Measurements from ENCODE around the gene CHMP1A. TPM values are rescaled to one million over a fixed set of nuclear protein-coding genes. Genes with fewer than 3 reads are reported as not detected.

The CHMP1A gene
- total RNA-seq, 4 donors from 2014 or later = 71.8 to 125 (median 86.6) TPM

DNA sequence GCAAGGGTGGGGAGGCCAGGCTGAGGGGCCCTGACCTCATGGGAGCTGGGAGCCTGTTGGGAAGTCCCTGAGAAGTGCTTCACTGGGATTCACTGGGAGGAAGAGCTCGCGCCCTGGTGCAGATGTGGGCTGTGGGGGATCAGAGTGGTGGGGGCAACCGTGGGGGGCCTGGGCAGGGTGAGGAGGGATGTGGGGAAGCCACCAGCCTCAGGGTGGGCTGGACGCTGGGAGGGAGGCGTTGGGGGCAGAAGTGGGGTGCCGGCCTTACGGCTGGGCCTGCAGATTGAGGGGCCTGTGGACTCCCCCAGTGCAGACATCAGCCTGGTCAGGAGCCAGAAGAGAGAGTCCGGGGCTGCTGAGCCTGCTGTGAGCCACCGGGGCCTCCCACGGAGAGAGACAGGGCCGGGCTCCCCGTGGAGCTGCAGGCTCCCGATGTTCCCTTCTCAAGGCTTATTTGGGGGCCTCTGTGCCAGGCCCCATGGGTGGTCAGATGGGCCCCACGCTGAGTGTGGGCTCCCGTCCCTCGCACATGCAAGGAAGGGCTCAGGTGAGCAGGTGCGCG lies 36.3 kb downstream of the CHMP1A start:
- H3K36me3 ChIP-seq = no peaks in the 10 kb centered on the region
- H3K4me3 ChIP-seq = no peak overlapping the region
- DNase-seq (ENCODE audit: low spot score in 2 of 2) = no peak
- WGBS = 73% methylated on average over 17 of the region's 18 CpGs
- H3K27ac ChIP-seq = no peak overlapping the region
- TF ChIP-seq POLR2AphosphoS5 (IDR thresholded peaks at IDR 0.05) = no peak
- H3K4me1 ChIP-seq = peaks cover 18% of the 10 kb centered on the region
- H3K27me3 ChIP-seq = peaks cover 28% of the 10 kb centered on the region
- no peaks in the 10 kb centered on the region for H3K9me3 ChIP-seq

DNA sequence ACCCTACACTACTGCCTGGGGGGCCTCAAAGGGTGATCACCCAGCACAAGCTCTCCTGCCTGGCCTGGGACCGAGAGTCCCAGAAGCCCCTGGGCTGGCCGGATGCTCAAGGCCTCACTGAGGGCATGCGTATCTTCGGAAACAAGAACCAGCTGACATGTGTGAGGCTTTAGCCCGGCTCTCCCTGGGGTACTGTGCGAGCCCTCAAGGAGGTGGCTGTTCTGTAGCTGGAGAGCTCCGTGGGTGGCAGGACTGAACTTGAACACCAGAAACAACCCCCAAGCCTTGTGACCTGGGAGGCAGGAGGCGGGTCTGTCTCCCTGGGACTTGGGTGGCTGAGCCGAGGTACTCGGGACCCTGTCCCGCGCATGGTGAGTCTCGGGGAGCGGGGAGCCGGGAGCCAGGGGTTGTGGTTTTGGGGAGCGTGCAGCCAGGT lies 37.1 kb downstream of the CHMP1A start:
- WGBS = 74% methylated on average over 8 of the region's 16 CpGs
- peaks cover 25% of the 10 kb centered on the region for H3K27me3 ChIP-seq
- H3K9me3 ChIP-seq = no peaks in the 10 kb centered on the region
- TF ChIP-seq POLR2AphosphoS5 (IDR thresholded peaks at IDR 0.05) = no peak
- no peak for TF ChIP-seq POLR2A (IDR thresholded peaks at IDR 0.05)
- no peak for TF ChIP-seq EP300 (IDR thresholded peaks at IDR 0.05)
- TF ChIP-seq, protein P1, sequence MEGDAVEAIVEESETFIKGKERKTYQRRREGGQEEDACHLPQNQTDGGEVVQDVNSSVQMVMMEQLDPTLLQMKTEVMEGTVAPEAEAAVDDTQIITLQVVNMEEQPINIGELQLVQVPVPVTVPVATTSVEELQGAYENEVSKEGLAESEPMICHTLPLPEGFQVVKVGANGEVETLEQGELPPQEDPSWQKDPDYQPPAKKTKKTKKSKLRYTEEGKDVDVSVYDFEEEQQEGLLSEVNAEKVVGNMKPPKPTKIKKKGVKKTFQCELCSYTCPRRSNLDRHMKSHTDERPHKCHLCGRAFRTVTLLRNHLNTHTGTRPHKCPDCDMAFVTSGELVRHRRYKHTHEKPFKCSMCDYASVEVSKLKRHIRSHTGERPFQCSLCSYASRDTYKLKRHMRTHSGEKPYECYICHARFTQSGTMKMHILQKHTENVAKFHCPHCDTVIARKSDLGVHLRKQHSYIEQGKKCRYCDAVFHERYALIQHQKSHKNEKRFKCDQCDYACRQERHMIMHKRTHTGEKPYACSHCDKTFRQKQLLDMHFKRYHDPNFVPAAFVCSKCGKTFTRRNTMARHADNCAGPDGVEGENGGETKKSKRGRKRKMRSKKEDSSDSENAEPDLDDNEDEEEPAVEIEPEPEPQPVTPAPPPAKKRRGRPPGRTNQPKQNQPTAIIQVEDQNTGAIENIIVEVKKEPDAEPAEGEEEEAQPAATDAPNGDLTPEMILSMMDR (IDR thresholded peaks at IDR 0.05) = no peak
- no peak overlapping the region for H3K4me3 ChIP-seq
- peaks cover 18% of the 10 kb centered on the region for H3K4me1 ChIP-seq
- no peak overlapping the region for H3K27ac ChIP-seq
- no peak for DNase-seq (ENCODE audit: low spot score in 2 of 2)
- H3K36me3 ChIP-seq = no peaks in the 10 kb centered on the region

DNA sequence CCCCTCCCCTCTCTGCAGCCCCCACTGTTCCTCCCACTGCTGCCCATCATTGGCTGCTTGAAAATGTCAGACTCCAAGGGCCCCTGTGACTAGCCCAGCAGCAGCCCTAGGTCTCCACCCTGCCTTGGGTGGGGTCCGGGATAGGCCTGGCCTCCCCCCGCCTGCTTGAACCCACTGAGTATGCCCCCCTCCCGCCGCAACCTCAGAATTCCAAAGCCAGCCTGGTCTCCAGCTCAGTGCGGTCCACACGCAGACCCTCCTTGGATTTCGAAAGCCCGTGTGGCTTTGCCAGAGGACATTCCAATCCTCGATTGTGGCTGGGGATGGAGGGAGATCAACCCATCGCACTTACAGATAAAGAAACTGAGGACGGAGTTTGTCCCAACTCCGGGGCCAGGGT lies 37.7 kb downstream of the CHMP1A start:
- Histone ChIP-seq H3K9me3 (no peaks in the 10 kb centered on the region), H3K4me3 (no peak overlapping the region), H3K27me3 (peaks cover 29% of the 10 kb centered on the region), H3K4me1 (peaks cover 18% of the 10 kb centered on the region), H3K27ac (no peak overlapping the region), H3K36me3 (no peaks in the 10 kb centered on the region)
- 41% methylated on average over 7 of the region's 12 CpGs for WGBS
- TF ChIP-seq, protein P1 (IDR thresholded peaks at IDR 0.05) = no peak
- TF ChIP-seq POLR2AphosphoS5 (IDR thresholded peaks at IDR 0.05) (no peak), POLR2A (IDR thresholded peaks at IDR 0.05) (no peak), EP300 (IDR thresholded peaks at IDR 0.05) (no peak)
- DNase-seq (ENCODE audit: low spot score in 2 of 2) = no peak

DNA sequence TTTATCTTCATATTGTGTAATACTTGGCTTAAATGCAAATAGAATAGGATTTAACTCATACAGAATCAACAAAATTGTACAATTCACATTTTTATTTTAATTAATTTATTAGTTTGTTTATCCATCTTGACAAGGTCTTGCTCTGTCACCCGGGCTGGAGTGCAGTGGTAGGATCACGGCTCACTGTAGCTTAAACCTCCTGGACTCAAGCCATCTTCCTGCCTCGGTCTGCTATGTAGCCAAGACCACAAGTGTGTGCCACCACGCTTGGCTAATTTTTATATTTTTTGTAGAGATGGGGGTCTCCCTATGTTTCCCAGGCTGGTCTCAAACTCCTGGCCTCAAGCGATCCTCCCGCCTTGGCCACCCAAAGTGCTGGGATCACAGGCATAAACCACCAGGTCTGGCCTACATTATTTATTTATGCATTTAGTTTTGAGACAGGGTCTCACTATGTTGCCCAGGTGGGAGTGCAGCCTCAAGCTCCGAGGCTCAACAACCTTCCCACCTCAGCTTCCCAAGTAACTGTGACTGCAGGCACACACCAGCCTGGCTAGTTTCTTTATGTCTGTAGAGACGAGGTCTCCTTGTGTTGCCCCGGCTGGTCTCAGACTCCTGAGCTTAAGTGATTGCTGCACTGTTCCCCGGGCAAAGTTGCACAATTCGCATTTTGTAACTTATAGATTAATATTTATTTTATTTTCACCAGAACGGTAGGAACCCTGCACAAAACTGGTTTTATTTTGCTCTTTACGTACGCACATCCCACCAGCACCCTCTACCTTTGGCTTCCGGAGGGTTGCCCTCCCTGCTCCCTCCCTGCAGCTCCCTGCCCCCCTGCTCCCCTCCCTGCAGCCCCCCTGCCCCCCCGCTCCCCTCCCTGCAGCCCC lies 39.2 kb downstream of the CHMP1A start:
- H3K27ac ChIP-seq = no peak overlapping the region
- peaks cover 11% of the 10 kb centered on the region for H3K4me1 ChIP-seq
- peaks cover 25% of the 10 kb centered on the region for H3K27me3 ChIP-seq
- 53% methylated on average over 16 of the region's 16 CpGs for WGBS
- H3K36me3 ChIP-seq = no peaks in the 10 kb centered on the region
- H3K4me3 ChIP-seq = no peak overlapping the region
- no peak for DNase-seq (ENCODE audit: low spot score in 2 of 2)
- TF ChIP-seq, protein P1 (IDR thresholded peaks at IDR 0.05) = no peak
- TF ChIP-seq POLR2A (IDR thresholded peaks at IDR 0.05) (no peak), POLR2AphosphoS5 (IDR thresholded peaks at IDR 0.05) (no peak), EP300 (IDR thresholded peaks at IDR 0.05) (no peak)
- no peaks in the 10 kb centered on the region for H3K9me3 ChIP-seq

DNA sequence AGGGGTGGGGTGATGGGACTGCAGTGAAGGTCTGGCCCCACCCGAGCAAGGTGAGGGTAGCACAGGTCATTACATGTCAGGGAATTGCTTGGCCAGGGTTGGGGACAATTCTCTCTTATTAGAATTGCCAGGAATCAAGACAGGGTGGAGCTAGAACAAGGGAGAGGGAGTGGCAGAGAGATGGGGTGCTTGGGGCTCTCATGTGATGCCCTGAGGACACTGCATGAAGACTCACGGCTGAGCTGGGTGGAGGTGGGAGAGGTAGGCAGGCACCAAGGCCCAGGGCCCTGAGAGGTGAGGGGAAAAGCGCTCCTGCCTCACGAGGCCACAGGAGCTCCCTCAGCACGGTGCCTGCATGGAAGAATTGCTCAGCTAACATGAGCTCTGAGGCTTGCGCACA lies 40.5 kb downstream of the CHMP1A start:
- no peak for DNase-seq (ENCODE audit: low spot score in 2 of 2)
- Histone ChIP-seq H3K4me3 (no peak overlapping the region), H3K9me3 (no peaks in the 10 kb centered on the region), H3K4me1 (peaks cover 7% of the 10 kb centered on the region), H3K36me3 (no peaks in the 10 kb centered on the region), H3K27ac (no peak overlapping the region), H3K27me3 (peaks cover 23% of the 10 kb centered on the region)
- TF ChIP-seq EP300 (IDR thresholded peaks at IDR 0.05) = no peak
- 46% methylated on average over 6 of the region's 6 CpGs for WGBS

DNA sequence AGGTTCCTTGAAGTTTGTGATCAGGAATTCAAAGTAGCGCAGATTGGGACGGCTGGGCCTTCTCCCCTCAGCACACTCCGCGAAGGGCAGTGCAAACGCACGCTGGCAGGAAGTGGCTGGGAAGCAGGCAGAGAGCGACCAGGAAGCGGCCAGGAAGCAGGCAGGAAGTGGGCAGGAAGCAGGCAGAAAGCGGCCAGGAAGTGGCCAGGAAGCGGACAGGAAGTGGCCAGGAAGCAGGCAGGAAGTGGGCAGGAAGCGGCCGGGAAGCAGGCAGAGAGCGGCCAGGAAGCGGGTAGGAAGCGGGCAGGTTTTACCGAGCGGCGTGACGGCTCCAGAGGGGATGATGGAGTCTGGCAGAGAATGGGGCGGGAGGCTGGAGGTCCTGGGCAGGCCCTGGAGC lies 40.9 kb downstream of the CHMP1A start:
- peaks cover 22% of the 10 kb centered on the region for H3K27me3 ChIP-seq
- H3K27ac ChIP-seq = no peak overlapping the region
- DNase-seq (ENCODE audit: low spot score in 2 of 2) = no peak
- H3K4me1 ChIP-seq = peaks cover 7% of the 10 kb centered on the region
- no peaks in the 10 kb centered on the region for H3K9me3 ChIP-seq
- whole genome bisulfite sequencing = 73% methylated on average over 20 of the region's 20 CpGs
- H3K4me3 ChIP-seq = no peak overlapping the region
- TF ChIP-seq POLR2A (IDR thresholded peaks at IDR 0.05) (no peak), EP300 (IDR thresholded peaks at IDR 0.05) (no peak)
- TF ChIP-seq, protein P1 (IDR thresholded peaks at IDR 0.05) = no peak
- H3K36me3 ChIP-seq = no peaks in the 10 kb centered on the region

Measured in suprapubic skin (tissue), 4 donors.